ENCODE data around the gene CCDC71L.

Gene CCDC71L

DNA sequence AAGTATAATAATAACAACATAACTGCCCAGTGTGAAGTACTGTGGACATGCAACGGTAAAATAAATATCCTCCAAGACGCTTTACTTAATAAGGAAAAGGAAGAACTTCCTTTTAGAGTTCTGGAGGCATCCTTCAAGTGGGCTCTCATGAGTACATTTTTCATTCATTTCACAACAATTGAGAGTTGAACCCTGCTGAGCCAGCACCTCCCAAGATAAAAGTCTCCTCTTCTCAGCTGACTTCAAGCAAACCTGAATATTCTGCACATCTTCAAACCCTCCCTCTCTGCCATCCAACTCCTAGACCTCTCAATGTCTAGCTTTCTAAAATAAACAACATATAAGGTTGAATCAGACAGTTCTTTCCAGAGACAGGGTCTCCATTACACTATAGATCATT is 7.5 kb downstream of the CCDC71L start:
- TF ChIP-seq, protein P1, sequence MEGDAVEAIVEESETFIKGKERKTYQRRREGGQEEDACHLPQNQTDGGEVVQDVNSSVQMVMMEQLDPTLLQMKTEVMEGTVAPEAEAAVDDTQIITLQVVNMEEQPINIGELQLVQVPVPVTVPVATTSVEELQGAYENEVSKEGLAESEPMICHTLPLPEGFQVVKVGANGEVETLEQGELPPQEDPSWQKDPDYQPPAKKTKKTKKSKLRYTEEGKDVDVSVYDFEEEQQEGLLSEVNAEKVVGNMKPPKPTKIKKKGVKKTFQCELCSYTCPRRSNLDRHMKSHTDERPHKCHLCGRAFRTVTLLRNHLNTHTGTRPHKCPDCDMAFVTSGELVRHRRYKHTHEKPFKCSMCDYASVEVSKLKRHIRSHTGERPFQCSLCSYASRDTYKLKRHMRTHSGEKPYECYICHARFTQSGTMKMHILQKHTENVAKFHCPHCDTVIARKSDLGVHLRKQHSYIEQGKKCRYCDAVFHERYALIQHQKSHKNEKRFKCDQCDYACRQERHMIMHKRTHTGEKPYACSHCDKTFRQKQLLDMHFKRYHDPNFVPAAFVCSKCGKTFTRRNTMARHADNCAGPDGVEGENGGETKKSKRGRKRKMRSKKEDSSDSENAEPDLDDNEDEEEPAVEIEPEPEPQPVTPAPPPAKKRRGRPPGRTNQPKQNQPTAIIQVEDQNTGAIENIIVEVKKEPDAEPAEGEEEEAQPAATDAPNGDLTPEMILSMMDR (conservative IDR thresholded peaks at IDR 0.05), result no peak
- H3K27ac ChIP-seq, result no peak overlapping the region

DNA sequence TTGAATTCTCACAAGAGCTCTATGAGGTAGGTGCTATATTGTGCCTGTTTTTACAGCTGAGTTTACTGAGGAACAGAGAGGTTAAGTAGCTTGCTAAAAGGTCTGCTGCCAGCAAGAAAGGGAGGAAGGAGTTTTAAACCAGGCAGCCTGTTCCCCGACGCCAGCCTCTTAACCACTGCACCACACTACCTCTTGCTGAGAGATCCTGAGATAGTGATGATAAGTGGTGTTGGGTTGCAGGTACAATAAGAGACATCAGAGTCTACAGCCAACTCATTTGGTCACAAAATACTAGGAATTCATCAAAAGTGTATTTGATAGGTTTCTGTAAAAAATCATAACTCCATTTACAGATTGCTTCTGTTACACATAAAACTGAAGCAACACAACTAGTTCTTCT is 8.0 kb downstream of the CCDC71L start:
- TF ChIP-seq, protein P1 (conservative IDR thresholded peaks at IDR 0.05), result no peak
- no peak overlapping the region for H3K27ac ChIP-seq

DNA sequence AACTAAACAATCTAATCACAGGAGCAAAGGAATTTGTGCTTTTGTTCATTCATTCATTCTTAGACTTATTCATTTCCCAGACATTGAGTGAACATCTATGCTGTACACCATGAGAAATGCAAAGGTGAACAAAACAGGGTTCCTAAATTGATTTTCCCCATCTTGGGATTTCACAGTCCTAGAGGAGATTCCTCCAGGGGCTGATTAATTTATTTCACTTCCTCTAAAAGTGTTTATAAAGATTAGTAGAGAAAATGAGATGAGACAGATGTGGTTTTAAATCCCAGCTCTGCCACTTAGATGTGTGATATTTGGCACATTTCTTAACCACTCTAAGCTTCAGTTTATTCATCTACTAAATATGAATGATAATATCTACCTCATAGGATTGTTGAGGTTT is 8.9 kb downstream of the CCDC71L start:
- no peak overlapping the region for H3K27ac ChIP-seq
- TF ChIP-seq, protein P1 (conservative IDR thresholded peaks at IDR 0.05), result no peak

DNA sequence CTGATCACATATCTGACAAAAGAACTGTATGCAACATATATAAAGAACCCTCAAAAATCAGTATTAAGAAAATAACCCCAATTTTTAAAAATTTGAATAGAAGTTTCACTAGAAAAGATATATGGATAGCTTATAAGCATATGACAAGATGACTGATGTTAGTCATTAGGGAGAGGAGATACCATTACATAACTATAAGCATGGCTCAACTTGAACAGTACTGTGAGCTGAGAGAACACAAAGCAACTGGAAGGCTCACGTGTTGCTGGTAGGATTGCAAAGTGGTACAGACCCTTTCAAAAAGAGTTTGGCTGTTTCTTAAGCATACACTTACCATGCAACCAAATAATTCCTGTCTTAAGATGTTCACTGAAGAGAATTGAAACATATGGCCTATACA is 14.7 kb downstream of the CCDC71L start:
- TF ChIP-seq, protein P1 (conservative IDR thresholded peaks at IDR 0.05), result no peak

DNA sequence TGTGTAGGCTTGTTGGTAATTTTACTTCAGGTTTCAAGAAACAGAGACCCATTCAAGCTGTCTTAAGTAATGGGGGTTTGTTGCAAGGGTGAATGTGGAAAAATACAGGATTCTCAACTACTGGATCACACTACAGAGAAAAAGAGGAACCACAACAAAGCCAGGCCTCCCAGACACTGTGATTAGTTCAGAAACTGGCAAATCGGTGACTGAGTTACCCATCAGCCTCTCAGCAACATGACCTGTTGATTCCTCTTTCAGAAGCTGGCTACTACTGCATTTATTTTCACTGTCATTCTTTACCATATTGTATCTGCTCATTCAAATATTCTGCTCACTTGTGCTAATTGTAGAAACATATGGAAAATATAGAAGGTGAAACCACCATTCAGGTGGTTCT is 16.0 kb downstream of the CCDC71L start:
- TF ChIP-seq, protein P1 (conservative IDR thresholded peaks at IDR 0.05), result no peak
- no peak overlapping the region for H3K27ac ChIP-seq

More for the DNA sequence above, 14.7 kb downstream of the CCDC71L start:
- no peak overlapping the region for H3K27ac ChIP-seq

DNA sequence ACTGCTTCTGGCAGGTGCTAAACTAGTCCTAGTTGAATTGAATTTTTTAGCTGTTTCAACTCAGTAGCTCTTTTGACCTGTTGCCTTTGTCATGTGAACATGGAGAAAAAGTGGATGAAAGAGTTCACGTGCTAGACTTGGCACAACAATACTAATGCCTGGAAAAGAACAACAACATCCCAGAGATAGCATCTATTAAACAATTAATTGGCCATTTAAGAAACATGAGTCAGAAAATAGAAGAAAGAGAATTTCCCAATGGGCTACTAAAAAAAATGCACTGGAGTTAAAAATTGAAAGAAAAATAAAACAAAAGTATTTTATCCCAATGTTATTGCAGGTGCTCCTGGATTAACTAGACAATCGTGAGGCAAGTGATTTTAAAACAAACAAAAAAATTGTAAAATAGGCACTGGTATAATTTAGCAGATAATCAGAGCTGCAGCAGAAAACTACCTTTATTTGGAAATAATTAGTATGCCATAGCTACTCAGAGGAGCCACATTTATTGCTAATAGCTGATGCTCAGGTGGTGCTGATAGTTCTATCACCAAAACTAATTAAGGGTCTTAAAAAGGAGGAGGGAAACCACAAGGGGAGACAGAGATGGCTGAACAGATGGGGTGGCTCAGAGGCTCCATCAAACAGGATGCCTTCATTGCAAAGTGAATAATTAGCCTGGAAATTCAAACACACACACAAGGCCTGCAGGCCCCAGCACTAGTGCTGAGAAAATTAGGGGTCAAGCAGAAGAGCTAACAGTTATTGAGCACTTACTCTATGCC is 17.6 kb downstream of the CCDC71L start:
- H3K27ac ChIP-seq, result no peak overlapping the region
- TF ChIP-seq, protein P1 (conservative IDR thresholded peaks at IDR 0.05), result no peak

DNA sequence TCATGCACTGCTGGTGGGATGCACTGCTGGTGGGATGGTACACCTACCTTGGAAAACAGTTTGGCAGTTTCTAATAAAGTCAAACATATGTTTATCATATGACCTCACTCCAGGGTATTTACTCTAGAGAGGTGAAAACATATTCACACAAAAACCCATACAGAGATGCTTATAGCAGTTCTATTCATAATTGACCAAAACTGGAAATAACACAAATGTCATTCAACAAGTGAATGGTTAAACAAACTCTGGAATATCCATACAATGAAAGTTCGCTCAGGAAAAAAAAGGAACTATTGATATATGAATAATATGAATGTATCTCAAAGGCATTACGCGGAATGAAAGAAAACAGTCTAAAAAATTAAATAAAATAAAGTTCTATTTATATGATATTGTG is 19.5 kb downstream of the CCDC71L start:
- TF ChIP-seq, protein P1 (conservative IDR thresholded peaks at IDR 0.05), result no peak

More for the DNA sequence above, 19.5 kb downstream of the CCDC71L start:
- no peak overlapping the region for H3K27ac ChIP-seq
